Transverse colon (tissue), 3 donors: Measurements from ENCODE around the gene CCNE1.

Experiments
- EP300 ChIP-seq: sonication (generic); formaldehyde crosslinking; IDR thresholded peaks from one replicate; pipeline ENCODE4 v1.6.1; 2017; ENCODE audit warnings: antibody characterized with exemption, low read depth
- POLR2A ChIP-seq: fragments of 450-650 bp; IDR thresholded peaks from one replicate; pipeline ENCODE4 v1.6.1; 2016; ENCODE audit warnings: antibody characterized with exemption, mild to moderate bottlenecking, moderate library complexity
- TF ChIP-seq, protein P1 (sequence below), 5 experiments: fragments of 200-600 bp in 3 of 5; fragments of 450-650 bp in 2 of 5; sonication (generic) in 3 of 5; IDR thresholded peaks; 1 replicate in 2 of 5; 2 replicates in 3 of 5; pipeline ENCODE4 v1.5.1; 2016 to 2017; ENCODE audit warnings: antibody characterized with exemption in 5 of 5, inconsistent platforms in 3 of 5, mild to moderate bottlenecking in 2 of 5, moderate library complexity in 1 of 5

DNA sequence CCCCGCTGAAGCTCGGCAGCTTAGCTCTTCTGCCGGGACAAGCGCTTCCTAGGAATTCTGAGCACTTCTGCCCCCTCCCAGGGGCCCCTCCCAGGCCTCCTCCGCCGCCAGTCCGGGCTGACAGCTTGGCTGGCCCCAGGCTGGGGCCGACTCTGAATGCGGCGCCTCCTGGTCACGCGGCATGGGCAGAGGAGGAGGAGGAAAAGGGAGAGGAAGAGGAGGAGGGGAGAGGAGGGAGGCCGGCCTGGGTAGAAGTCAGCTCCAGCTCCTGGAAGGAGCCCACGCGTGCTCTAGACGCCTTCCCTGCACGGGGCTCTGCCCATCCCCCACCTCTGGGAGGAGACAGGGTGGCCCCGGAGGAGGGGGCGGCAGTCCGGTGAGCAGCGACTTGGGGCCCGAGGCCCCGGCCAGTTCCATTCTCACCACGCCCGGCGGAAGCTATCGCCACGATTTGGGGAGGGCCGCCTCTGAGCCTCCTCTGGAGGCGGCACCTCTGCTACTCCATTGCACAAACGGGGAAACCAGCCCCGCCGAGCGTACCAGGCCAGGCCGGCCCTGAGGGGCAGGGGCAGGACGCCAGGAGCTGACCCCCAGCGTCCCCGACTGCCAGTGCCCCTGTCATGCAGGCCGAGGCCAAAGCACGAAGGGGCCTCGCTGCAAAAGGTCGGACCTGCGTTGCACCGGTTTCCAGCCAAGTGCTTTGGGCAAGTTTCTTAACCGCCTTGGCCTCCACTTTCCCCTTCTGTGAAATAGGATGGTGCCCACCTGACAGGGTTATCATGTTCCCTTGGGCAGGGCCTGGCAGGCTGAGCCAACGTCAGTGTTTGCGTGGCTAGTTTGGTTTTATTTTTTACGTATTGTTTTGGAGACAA lies 31.6 kb downstream of the CCNE1 start:
- TF ChIP-seq, protein P1, sequence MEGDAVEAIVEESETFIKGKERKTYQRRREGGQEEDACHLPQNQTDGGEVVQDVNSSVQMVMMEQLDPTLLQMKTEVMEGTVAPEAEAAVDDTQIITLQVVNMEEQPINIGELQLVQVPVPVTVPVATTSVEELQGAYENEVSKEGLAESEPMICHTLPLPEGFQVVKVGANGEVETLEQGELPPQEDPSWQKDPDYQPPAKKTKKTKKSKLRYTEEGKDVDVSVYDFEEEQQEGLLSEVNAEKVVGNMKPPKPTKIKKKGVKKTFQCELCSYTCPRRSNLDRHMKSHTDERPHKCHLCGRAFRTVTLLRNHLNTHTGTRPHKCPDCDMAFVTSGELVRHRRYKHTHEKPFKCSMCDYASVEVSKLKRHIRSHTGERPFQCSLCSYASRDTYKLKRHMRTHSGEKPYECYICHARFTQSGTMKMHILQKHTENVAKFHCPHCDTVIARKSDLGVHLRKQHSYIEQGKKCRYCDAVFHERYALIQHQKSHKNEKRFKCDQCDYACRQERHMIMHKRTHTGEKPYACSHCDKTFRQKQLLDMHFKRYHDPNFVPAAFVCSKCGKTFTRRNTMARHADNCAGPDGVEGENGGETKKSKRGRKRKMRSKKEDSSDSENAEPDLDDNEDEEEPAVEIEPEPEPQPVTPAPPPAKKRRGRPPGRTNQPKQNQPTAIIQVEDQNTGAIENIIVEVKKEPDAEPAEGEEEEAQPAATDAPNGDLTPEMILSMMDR (IDR thresholded peaks at IDR 0.05) = no peak
- TF ChIP-seq EP300 (no peak), POLR2A (no peak)
